Measurements from ENCODE around the gene PLB1.

The PLB1 gene

GRCh38 chr2:28604284-28604843 is 108.5 kb downstream of the PLB1 start:
- no peak overlapping the region for H3K4me3 ChIP-seq (ENCODE audit: low read depth, low read length)
- TF ChIP-seq CTCF (IDR thresholded peaks at IDR 0.05; ENCODE audit: insufficient read depth, low read depth, low read length, missing control alignments), result no peak
- no peak for DNase-seq (ENCODE audit: low read depth)

DNA sequence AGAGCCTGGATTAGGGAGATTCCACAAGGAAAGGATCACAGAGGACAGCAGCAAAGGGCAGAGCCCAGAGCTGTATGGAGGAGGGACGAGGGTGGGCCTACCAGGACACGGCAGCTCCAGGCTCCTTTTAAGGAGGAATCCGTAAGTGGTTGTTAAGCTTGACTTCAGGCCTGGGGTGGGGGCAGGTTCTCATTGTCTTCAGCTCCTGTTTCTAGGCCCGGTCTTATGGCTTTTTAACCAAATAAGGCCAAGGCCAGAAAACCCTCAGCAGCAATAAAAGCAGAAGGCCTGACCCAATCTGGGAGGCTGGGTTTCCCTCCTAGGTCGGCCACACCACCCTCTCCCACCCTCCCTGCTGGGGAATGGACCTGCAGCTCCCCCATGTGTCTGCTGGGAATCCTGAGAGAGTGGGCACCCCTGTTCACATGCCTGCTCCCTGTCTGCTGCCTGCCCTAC is 111.2 kb downstream of the PLB1 start:
- no peak for DNase-seq (ENCODE audit: low read depth)
- TF ChIP-seq CTCF (IDR thresholded peaks at IDR 0.05; ENCODE audit: insufficient read depth, low read depth, low read length, missing control alignments), result no peak

DNA sequence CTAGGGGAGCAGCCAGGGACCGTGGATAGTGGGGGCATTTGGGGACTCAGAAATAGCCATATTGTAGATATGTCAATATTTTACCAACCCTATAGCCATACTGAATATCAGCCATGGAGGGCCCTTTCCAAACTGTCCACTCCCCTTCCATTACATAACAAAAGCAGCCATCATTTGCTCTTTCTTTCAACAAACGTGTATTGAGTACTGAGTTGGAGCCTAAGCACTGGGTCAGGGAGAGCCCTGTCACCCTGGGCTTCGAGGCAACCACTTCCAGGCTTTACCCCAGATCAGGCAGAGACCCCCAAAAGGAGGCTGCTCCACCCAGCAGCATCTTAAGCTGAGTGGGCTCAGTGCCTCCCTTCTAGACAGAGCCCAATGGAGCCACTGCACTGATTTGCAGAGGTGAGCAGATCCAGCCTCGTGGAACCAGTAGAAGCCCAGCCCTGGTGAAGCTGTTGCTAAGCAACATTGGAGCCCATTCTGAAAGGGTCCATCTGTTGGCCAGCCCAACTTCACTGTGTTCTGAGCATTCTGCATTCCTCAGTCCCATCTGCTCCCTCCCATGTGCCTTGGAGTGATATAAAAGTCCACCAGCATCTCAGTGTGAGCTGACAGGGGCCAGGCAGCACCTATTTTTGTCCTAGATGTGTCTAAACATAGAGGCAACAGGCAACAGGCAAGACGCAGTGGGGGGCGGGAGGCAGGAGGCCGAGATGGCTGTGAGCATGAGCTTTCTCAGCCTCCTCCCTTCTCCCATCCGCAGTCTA is 112.1 kb downstream of the PLB1 start:
- TF ChIP-seq CTCF (IDR thresholded peaks at IDR 0.05; ENCODE audit: insufficient read depth, low read depth, low read length, missing control alignments), result no peak
- DNase-seq (ENCODE audit: low read depth), result no peak
- H3K4me3 ChIP-seq (ENCODE audit: low read depth, low read length), result no peak overlapping the region

More for the DNA sequence above, 111.2 kb downstream of the PLB1 start:
- no peak overlapping the region for H3K4me3 ChIP-seq (ENCODE audit: low read depth, low read length)

DNA sequence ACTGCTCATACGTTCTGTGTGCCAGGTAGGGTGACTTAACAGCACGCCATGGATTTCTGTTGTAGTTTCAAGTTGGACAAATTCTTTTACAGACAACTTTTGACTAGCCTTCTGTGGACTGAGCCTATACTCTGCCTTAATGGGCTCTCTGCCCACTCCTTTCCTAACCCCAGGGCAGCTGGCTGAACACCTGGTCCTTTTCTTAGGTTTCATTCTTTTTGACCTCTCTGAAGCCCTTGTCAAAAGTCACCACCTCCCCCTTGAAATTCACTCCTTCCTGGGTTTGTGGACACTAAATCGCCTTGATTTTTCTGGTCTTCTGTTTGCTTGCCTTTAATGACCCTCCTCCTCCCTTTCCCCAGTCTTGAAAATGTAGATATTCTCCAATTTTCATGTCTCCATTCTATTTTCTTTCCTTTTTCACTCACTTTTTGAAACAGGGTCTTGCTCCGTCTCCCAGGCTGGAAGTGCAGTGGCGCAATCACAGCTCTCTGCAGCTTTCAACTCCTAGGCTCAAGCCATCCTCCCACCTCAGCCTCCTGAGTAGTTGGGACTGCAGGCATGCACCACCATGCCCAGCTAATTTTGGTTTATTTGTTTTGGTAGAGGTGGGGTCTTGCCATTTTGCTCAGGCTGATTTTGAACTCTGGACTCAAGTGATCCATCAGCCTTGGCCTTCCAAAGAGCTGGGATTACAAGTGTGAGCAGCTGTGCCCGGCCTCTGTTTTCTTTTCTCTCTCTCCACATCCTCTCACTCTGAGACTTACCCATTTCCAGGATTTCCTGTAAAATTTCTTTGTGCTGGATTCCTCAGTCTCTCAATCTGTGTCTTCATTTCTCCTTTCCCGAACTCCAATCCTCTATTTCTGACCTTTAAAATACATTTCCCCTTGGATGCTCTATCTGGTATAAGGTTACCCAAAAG is 112.9 kb downstream of the PLB1 start:
- TF ChIP-seq CTCF (IDR thresholded peaks at IDR 0.05; ENCODE audit: insufficient read depth, low read depth, low read length, missing control alignments), result no peak
- H3K4me3 ChIP-seq (ENCODE audit: low read depth, low read length), result no peak overlapping the region
- no peak for DNase-seq (ENCODE audit: low read depth)

DNA sequence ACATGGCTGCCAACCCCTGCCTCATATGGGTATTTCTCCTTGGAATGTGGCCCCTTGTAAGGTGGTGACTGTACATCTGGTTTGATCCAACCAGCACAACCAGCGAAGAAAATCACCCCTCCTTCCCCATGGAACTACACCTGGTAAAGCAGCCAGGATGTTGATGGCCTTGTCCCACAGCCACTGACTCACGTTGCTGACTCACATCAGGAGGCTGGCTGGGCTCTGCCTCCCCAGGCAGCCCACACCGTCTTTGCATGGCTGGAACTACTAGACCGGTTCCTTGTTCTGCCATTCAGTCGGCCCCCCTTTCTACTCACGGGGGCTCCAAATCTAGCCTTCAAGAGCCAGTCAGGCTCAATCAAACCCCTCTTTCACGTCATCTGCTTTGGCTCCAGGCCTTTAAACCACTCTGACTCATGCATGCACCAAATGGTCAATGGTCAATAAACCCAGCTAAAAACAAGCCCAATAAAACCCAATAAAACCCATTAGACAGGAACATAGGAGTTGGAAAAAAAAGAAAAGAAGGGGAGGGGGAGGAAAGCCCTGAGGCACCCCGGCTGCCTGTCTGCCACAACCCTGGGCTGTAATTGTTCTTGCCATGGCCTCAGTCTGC is 114.8 kb downstream of the PLB1 start:
- no peak for TF ChIP-seq CTCF (IDR thresholded peaks at IDR 0.05; ENCODE audit: insufficient read depth, low read depth, low read length, missing control alignments)
- peak; percentile 50 for DNase-seq (ENCODE audit: low read depth)
- H3K4me3 ChIP-seq (ENCODE audit: low read depth, low read length), result no peak overlapping the region

GRCh38 chr2:28612131-28612812 is 116.4 kb downstream of the PLB1 start:
- no peak for DNase-seq (ENCODE audit: low read depth)
- H3K4me3 ChIP-seq (ENCODE audit: low read depth, low read length), result no peak overlapping the region
- no peak for TF ChIP-seq CTCF (IDR thresholded peaks at IDR 0.05; ENCODE audit: insufficient read depth, low read depth, low read length, missing control alignments)
